Gastroesophageal sphincter (tissue), 4 donors: Measurements from ENCODE around the gene A2M. TPM values are rescaled to one million over a fixed set of nuclear protein-coding genes. Genes with fewer than 3 reads are reported as not detected.
A peak's percentile ranks its signal among the peaks of the same experiment; 100 is the strongest.

Experiments used
- ATAC-seq: fragments of 150-250 bp; one replicate; pipeline ENCODE4 v1.9.1; 2016; ENCODE audit warnings: mild to moderate bottlenecking, moderate library complexity
- H3K27ac ChIP-seq, 4 donors: fragments of 200-600 bp; sonication (generic) in 3 of 4; 1 replicate in 3 of 4; 2 replicates in 1 of 4; pipeline ENCODE4 v1.5.1; 2016 to 2019
- H3K27me3 ChIP-seq: fragments of 200-600 bp; sonication (generic); one replicate; pipeline ENCODE4 v1.5.1; 2019
- H3K36me3 ChIP-seq, 2 donors: fragments of 200-600 bp; sonication (generic); one replicate each; pipeline ENCODE4 v1.5.1; 2019; ENCODE audit warnings: control low read depth in 1 of 2
- H3K4me1 ChIP-seq, 3 donors: fragments of 200-600 bp; sonication (generic); 1 replicate in 2 of 3; 2 replicates in 1 of 3; pipeline ENCODE4 v1.5.1; 2016 to 2019; ENCODE audit warnings: control low read depth in 2 of 3
- H3K4me3 ChIP-seq, 2 donors: fragments of 200-600 bp; sonication (generic); one replicate each; pipeline ENCODE4 v1.5.1; 2019; ENCODE audit warnings: mild to moderate bottlenecking in 1 of 2, moderate library complexity in 1 of 2
- H3K9me3 ChIP-seq, 3 donors: fragments of 200-600 bp; sonication (generic); one replicate each; pipeline ENCODE4 v1.5.1; 2017 to 2019; ENCODE audit warnings: control low read depth in 2 of 3
- CTCF ChIP-seq, 4 experiments: fragments of 200-600 bp in 2 of 4; fragments of 450-650 bp in 2 of 4; sonication (generic) in 1 of 4; IDR thresholded peaks; one replicate each; pipeline ENCODE4 v1.5.1; 2017 to 2019; ENCODE audit warnings: antibody characterized with exemption in 4 of 4, mild to moderate bottlenecking in 2 of 4, moderate library complexity in 2 of 4
- EP300 ChIP-seq: sonication (generic); formaldehyde crosslinking; IDR thresholded peaks from one replicate; pipeline ENCODE4 v1.6.1; 2017; ENCODE audit warnings: antibody characterized with exemption, mild to moderate bottlenecking
- POLR2A ChIP-seq, 2 donors: fragments of 450-650 bp; IDR thresholded peaks; one replicate each; pipeline ENCODE4 v1.6.1; 2017; ENCODE audit warnings: antibody characterized with exemption in 2 of 2, mild to moderate bottlenecking in 2 of 2, moderate library complexity in 1 of 2
- POLR2AphosphoS5 ChIP-seq: sonication (generic); formaldehyde crosslinking; IDR thresholded peaks from one replicate; pipeline ENCODE4 v1.6.1; 2017; ENCODE audit warnings: antibody characterized with exemption
- WGBS, 2 donors: methylation state at CpG; one replicate each; pipeline ENCODE4 v1.1.5; 2018; ENCODE audit warnings: low coverage in 1 of 2; 5-methylcytosine and 5-hydroxymethylcytosine counted together
- total RNA-seq, 4 donors: library from RNA; depleted of rRNA; stranded (reverse); fragments of >200 nt; gene quantifications; one replicate each; pipeline ENCODE4 v1.1.0, GENCODE V29; 2016

A2M gene
- total RNA-seq, 4 donors from 2014 or later, result 268 to 632 (median 588) TPM

DNA sequence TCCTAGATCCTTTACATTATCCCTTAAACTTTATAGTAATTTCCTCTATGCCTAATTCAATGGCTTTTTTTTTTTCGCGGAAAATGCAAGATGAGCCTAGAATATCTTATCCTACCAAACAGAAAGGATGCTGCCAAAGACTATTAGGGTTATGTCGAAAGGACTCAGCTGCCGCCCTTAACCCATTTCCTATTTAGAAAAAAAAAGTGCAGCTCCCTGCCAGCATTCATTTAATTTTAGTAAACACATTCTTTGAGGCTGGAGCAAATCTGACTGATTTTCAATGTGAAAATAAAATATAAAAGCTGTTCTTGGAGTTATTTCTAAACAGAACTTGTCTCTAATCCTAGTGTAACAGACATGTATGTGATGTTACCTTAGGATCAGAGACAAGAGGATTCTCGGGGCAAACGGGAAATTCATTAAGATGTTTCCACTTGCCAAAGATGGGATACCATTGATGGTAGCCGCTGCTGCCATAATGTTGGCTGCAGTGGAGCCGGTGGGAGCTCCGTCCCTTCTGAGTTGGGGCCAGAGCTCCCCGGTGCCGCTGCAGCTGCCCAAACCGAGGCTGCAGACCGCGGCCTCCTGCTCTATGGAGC, 8.2 kb upstream of the A2M start:
- peaks cover 3 to 49% (median 3%) of the 10 kb centered on the region in 3 donors for H3K4me1 ChIP-seq
- ATAC-seq, result peak; percentile 41
- 43 to 49% methylated on average over 5 to 9 of the region's 14 CpGs for WGBS, 2 donors
- H3K4me3 ChIP-seq, result peak overlapping the region in 1 of 2 donors; percentile 32
- no peak for TF ChIP-seq POLR2A (IDR thresholded peaks at IDR 0.05)
- no peak for TF ChIP-seq EP300
- no peaks in the 10 kb centered on the region for H3K9me3 ChIP-seq
- no peaks in the 10 kb centered on the region for H3K36me3 ChIP-seq
- no peaks in the 10 kb centered on the region for H3K27me3 ChIP-seq
- peak overlapping the region in 3 of 4 donors; percentile 68 to 71 (median 70) for H3K27ac ChIP-seq

- no peaks in the 10 kb centered on the region for H3K9me3 ChIP-seq
- no peak for ATAC-seq
- no peak for TF ChIP-seq CTCF (IDR thresholded peaks at IDR 0.05)
- TF ChIP-seq POLR2AphosphoS5, result no peak
- no peak overlapping the region for H3K4me3 ChIP-seq
- peak overlapping the region in 2 of 4 donors; percentile 24 to 31 for H3K27ac ChIP-seq
- H3K4me1 ChIP-seq, result peaks cover 10 to 66% (median 15%) of the 10 kb centered on the region in 3 donors
- H3K27me3 ChIP-seq, result no peaks in the 10 kb centered on the region
- WGBS, 2 donors, result 48 to 52% methylated on average over 3 of the region's 3 CpGs
- H3K36me3 ChIP-seq, result no peaks in the 10 kb centered on the region
These were observed 6.4 kb upstream of the A2M start for GRCh38 chr12:9122091-9122609.

DNA sequence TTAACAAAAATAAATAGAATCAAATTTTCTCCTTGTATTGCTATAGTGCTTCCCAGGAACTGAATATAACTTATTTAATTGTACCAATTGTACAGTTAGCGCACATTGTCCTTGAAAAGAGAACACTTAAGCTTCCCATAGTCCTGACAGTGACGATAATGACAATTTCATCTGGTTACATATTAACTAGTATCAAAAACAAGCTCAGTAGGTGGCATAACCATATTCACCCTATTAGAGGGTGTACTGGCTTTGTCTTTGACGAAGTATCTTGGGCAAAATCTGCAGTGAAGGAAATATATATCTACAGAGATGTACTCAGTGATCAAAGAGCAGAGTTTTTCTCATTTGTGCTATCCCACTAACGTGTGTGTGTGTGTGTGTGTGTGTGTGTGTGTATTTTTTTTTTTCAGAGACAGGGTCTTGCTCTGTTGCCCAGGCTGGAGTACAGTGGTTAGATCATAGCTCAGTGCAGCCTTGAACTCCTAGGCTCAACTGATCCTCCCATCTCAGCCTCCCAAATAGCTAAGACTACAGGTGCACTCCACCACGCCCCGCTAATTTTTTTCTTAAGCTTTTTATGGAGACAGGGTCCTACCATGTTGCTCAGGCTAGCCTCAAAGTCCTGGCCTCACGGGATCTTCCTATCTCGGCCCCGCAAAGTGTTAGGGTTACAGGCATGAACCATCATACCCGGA, 4.9 kb upstream of the A2M start:
- Histone ChIP-seq H3K27ac (peak overlapping the region in 2 of 4 donors; percentile 0 to 83), H3K4me1 (peaks cover 10 to 76% (median 16%) of the 10 kb centered on the region in 3 donors), H3K27me3 (no peaks in the 10 kb centered on the region), H3K36me3 (no peaks in the 10 kb centered on the region), H3K4me3 (no peak overlapping the region), H3K9me3 (no peaks in the 10 kb centered on the region)
- ATAC-seq, result no peak
- 84 to 88% methylated on average over 10 of the region's 10 CpGs for WGBS, 2 donors
- no peak for TF ChIP-seq CTCF (IDR thresholded peaks at IDR 0.05)
- no peak for TF ChIP-seq POLR2AphosphoS5
- no peak for TF ChIP-seq EP300
- no peak for TF ChIP-seq POLR2A (IDR thresholded peaks at IDR 0.05)

DNA sequence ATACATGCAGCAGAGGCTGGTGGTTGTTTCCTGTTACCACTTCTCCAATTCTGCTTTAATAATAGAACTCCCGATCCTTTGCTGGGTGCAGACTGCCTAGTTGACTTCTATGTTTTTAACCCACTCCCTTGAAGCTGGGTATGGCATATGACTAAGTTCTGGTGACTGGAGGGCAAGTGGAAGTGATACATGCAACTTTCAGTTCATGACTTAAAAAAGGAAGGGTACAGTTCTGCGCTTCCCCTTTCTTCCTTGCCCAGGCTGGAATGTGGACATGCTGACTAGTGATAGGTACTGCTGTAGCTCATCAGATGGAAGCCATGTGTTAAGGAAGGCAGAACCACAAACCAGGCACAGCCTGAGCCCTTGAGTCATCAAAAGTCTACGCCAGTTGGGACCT, 2.4 kb upstream of the A2M start:
- WGBS, 2 donors, result 59 to 60% methylated on average over 3 of the region's 3 CpGs
- TF ChIP-seq EP300 (no peak), POLR2A (IDR thresholded peaks at IDR 0.05) (no peak), CTCF (IDR thresholded peaks at IDR 0.05) (no peak), POLR2AphosphoS5 (peak; percentile 55)
- H3K36me3 ChIP-seq, result peaks cover 0 to 3% of the 10 kb centered on the region in 2 donors
- no peak overlapping the region for H3K4me3 ChIP-seq
- peak; percentile 65 for ATAC-seq
- no peaks in the 10 kb centered on the region for H3K9me3 ChIP-seq
- H3K4me1 ChIP-seq, result peaks cover 10 to 74% (median 16%) of the 10 kb centered on the region in 3 donors
- H3K27me3 ChIP-seq, result no peaks in the 10 kb centered on the region
- H3K27ac ChIP-seq, result peak overlapping the region; percentile 83 to 88 (median 84)

DNA sequence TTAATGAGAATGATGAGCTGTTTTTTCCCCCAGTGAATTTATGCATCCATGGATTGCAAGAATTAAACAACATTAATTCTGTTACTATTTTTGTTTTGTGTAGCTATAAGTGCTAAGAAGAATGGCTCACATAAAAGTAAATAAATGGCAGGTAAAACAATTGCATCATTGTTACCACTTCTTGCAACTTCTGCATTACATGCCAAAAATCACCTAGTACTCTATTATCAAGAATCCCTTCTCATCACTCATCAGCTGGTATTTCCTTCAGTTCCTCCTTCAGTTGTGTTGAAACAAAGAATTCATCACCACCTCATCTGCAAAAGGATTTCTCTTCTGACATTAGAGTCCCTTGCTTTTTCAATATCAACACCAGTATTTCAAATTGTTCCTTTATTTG, 773 bp downstream of the A2M start:
- Histone ChIP-seq H3K27me3 (no peaks in the 10 kb centered on the region), H3K27ac (peak overlapping the region; percentile 49 to 88 (median 84))
- ATAC-seq, result no peak

DNA sequence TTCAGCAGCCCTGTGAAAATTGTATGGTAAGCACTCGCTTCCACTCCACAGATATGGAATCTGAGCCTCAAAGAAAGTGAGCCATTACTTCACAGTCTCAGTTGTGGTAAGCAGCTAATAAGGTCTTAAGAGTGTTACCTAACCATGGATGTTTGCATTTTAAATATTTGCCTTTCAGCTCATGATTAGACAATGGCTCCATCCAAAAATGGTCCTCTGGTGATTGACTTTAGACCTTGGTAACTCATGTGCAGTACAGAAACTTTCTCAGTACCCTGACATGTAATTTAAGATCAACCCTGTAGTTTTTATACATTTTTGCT, 1.8 kb downstream of the A2M start:
- H3K27ac ChIP-seq, result peak overlapping the region; percentile 36 to 83 (median 56)

More for the DNA sequence above, 773 bp downstream of the A2M start:
- Histone ChIP-seq H3K36me3 (peaks cover 3 to 35% of the 10 kb centered on the region in 2 donors), H3K4me1 (peaks cover 10 to 65% (median 16%) of the 10 kb centered on the region in 3 donors), H3K4me3 (peak overlapping the region; percentile 53 to 92), H3K9me3 (no peaks in the 10 kb centered on the region)
- no peak for TF ChIP-seq POLR2AphosphoS5

More for the DNA sequence above, 1.8 kb downstream of the A2M start:
- Histone ChIP-seq H3K9me3 (no peaks in the 10 kb centered on the region), H3K4me3 (peak overlapping the region; percentile 53 to 92), H3K27me3 (no peaks in the 10 kb centered on the region), H3K4me1 (peaks cover 7 to 55% (median 12%) of the 10 kb centered on the region in 3 donors), H3K36me3 (peaks cover 3 to 45% of the 10 kb centered on the region in 2 donors)
- no peak for ATAC-seq
- TF ChIP-seq EP300 (no peak), POLR2AphosphoS5 (no peak), CTCF (IDR thresholded peaks at IDR 0.05) (no peak), POLR2A (IDR thresholded peaks at IDR 0.05) (no peak)
- 38 to 57% methylated on average over 1 of the region's 1 CpG for WGBS, 2 donors
